Measurements from ENCODE around the gene TPI1.

DNA sequence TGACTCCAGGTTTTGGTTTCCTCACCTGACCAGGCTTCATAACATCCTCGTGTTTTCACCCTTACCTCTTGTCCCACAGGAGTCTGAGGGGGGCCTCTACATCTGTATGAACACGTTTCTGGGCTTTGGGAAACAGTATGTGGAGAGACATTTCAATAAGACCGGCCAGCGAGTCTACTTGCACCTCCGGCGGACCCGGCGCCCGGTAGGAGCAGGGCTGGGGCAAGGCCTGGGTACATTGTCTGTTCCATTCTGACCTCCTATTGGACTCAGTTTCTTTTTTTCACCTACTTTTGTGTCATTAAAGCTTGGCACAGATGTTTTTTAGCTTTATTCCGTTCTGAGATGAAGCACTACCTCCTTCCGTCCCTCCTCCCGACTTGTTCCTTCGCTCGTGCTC, 12.0 kb upstream of the TPI1 start:
- TF ChIP-seq, protein P1, sequence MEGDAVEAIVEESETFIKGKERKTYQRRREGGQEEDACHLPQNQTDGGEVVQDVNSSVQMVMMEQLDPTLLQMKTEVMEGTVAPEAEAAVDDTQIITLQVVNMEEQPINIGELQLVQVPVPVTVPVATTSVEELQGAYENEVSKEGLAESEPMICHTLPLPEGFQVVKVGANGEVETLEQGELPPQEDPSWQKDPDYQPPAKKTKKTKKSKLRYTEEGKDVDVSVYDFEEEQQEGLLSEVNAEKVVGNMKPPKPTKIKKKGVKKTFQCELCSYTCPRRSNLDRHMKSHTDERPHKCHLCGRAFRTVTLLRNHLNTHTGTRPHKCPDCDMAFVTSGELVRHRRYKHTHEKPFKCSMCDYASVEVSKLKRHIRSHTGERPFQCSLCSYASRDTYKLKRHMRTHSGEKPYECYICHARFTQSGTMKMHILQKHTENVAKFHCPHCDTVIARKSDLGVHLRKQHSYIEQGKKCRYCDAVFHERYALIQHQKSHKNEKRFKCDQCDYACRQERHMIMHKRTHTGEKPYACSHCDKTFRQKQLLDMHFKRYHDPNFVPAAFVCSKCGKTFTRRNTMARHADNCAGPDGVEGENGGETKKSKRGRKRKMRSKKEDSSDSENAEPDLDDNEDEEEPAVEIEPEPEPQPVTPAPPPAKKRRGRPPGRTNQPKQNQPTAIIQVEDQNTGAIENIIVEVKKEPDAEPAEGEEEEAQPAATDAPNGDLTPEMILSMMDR (IDR thresholded peaks at IDR 0.05), result no peak
- no peak for TF ChIP-seq EP300 (IDR thresholded peaks at IDR 0.05)
